Ovary (tissue), 9 donors: ENCODE data around the gene MYH8. TPM values are rescaled to one million over a fixed set of nuclear protein-coding genes. Genes with fewer than 3 reads are reported as not detected.

Experiments
- DNase-seq, 5 donors: peaks; one replicate each; pipeline ENCODE4 v3.0.0-alpha.2; 2019 to 2020
- H3K27ac ChIP-seq, 2 donors: fragments of 200-600 bp; one replicate each; pipeline versions ENCODE4 v1.5.1 to v1.8.0; 2019 to 2022
- H3K27me3 ChIP-seq: fragments of 200-600 bp; one replicate; pipeline ENCODE4 v1.8.0; 2022
- H3K36me3 ChIP-seq: fragments of 200-600 bp; sonication (generic); one replicate; pipeline ENCODE4 v1.5.1; 2019
- H3K4me1 ChIP-seq: one replicate; pipeline ENCODE4 v1.8.1; 2013; ENCODE audit warnings: mild to moderate bottlenecking, moderate library complexity; ENCODE audit not compliant: insufficient read depth
- H3K4me3 ChIP-seq: fragments of 200-600 bp; sonication (generic); one replicate; pipeline ENCODE4 v1.5.1; 2017
- H3K9me3 ChIP-seq, 2 donors: fragments of 200-600 bp in 1 of 2; sonication (generic) in 1 of 2; one replicate each; pipeline versions ENCODE4 v1.5.1 to v1.8.1; 2013 to 2019; ENCODE audit warnings: mild to moderate bottlenecking in 1 of 2, moderate library complexity in 1 of 2
- EP300 ChIP-seq: sonication (generic); formaldehyde crosslinking; IDR thresholded peaks from one replicate; pipeline ENCODE4 v1.6.1; 2017; ENCODE audit warnings: antibody characterized with exemption
- POLR2A ChIP-seq: fragments of 450-650 bp; IDR thresholded peaks from one replicate; pipeline ENCODE4 v1.6.1; 2017; ENCODE audit warnings: antibody characterized with exemption, mild to moderate bottlenecking, moderate library complexity
- WGBS, 3 donors: extraction: QIAGEN DNeasy Blood & Tissue Kit in 1 of 3; methylation state at CpG; one replicate each; pipeline versions ENCODE4 v1.1.5 to v1.1.7; 2013 to 2017; 5-methylcytosine and 5-hydroxymethylcytosine counted together
- intact Hi-C, 4 donors: fragments of 100-400 bp; cut with DNase I; formaldehyde crosslinking; loops; one replicate each; pipeline versions ENCODE4 v1.11.0 to v1.15.1; 2022 to 2023
- polyA plus RNA-seq, 2 donors: library from polyadenylated mRNA; stranded (reverse); fragments of 200-250 nt in 1 of 2; fragments of 350-450 nt in 1 of 2; fragmentation: Illumina TruSeq in 1 of 2; extraction: RNeasy Lipid Tissue Mini Kit (QIAGEN cat#74804) in 1 of 2; gene quantifications; one replicate each; pipeline ENCODE4 v1.2.3, GENCODE V29; 2013 to 2014
- total RNA-seq, 7 donors: library from RNA; depleted of rRNA in 2 of 7; stranded (reverse); fragments of >200 nt in 2 of 7; fragmentation: NEBNext Ultra II Directional in 3 of 7; extraction: Animal tissue kit (Norgen Biotek cat#: 25700) in 3 of 7; gene quantifications; one replicate each; pipeline versions ENCODE4 v1.1.0 to v1.2.4, GENCODE V29; 2016 to 2023
- TF ChIP-seq, protein P1 (sequence below), 3 donors: fragments of 450-650 bp in 2 of 3; fragments of 200-600 bp in 1 of 3; IDR thresholded peaks; one replicate each; pipeline versions ENCODE4 v1.5.1 to v1.8.0; 2016 to 2022; ENCODE audit warnings: antibody characterized with exemption in 3 of 3, mild to moderate bottlenecking in 1 of 3
- donor health status: DM: no; HTN: no; CAD: no; lungs with moderate emphysema.
- donor health status: DM: no; HTN: no; CAD: no.
- donor health status: Bipolar disorder and iron deficiency.
- donor health status: DM: yes; HTN: yes; CAD: no.
- donor health status: DM: no; HTN: no; CAD: no.
- donor health status: DM: yes; HTN: yes; CAD: no.

MYH8 gene
- total and polyA plus RNA-seq, 9 donors, result not detected

DNA sequence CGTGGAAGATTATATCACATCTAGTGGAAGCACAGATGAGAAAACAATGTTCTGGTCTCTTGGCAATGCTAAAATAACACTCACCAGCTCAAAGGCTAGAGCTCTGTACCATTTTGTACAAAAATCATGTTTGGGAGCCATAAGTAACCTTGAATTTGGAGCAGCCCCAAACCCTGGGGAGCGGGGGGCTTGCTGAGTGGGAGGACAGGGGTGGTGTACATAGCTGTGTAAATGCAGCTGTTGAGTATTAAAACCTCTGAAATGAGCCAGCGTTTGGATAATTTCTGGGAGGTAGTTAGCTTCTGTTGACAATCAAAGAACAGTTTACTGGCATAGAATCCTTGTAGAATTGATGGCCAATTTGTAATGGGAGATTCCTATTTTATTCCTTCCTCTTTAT is 4.3 kb downstream of the MYH8 start:
- Histone ChIP-seq H3K9me3 (no peaks in the 10 kb centered on the region), H3K4me1 (no peaks in the 10 kb centered on the region), H3K27me3 (no peaks in the 10 kb centered on the region), H3K4me3 (no peak overlapping the region), H3K36me3 (no peaks in the 10 kb centered on the region), H3K27ac (no peak overlapping the region)
- DNase-seq, result peak in 2 of 5 donors; percentile 17 to 40
- intact Hi-C loops, result no loop called here
- 5 to 16% (median 8%) methylated on average over 3 of the region's 3 CpGs for WGBS, 3 donors
- TF ChIP-seq, protein P1, sequence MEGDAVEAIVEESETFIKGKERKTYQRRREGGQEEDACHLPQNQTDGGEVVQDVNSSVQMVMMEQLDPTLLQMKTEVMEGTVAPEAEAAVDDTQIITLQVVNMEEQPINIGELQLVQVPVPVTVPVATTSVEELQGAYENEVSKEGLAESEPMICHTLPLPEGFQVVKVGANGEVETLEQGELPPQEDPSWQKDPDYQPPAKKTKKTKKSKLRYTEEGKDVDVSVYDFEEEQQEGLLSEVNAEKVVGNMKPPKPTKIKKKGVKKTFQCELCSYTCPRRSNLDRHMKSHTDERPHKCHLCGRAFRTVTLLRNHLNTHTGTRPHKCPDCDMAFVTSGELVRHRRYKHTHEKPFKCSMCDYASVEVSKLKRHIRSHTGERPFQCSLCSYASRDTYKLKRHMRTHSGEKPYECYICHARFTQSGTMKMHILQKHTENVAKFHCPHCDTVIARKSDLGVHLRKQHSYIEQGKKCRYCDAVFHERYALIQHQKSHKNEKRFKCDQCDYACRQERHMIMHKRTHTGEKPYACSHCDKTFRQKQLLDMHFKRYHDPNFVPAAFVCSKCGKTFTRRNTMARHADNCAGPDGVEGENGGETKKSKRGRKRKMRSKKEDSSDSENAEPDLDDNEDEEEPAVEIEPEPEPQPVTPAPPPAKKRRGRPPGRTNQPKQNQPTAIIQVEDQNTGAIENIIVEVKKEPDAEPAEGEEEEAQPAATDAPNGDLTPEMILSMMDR (IDR thresholded peaks at IDR 0.05), result no peak
- TF ChIP-seq EP300 (no peak), POLR2A (no peak)

DNA sequence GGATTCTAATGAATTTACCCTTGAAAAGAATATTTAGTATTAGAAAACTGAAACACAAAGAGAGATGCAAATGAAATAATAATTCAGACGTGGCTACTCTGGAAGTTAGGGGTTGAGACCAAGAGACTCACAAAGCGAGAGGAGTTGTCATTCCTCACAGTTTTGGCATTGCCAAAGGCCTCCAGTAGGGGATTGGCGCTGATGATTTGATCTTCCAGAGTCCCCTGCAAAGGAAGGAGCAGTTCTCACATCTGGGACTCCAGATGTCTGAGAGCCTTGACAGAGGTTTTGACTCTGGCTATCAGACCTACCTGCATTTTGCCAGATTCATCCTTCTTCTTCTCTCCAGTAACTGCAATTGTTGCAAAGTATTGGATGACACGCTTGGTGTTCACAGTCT is 6.6 kb downstream of the MYH8 start:
- Histone ChIP-seq H3K9me3 (no peaks in the 10 kb centered on the region), H3K27ac (no peak overlapping the region), H3K4me3 (no peak overlapping the region), H3K4me1 (no peaks in the 10 kb centered on the region), H3K27me3 (no peaks in the 10 kb centered on the region), H3K36me3 (no peaks in the 10 kb centered on the region)
- TF ChIP-seq POLR2A (no peak), EP300 (no peak)
- TF ChIP-seq, protein P1 (IDR thresholded peaks at IDR 0.05), result no peak
- no peak for DNase-seq
- intact Hi-C loops, result no loop called here
- WGBS, 3 donors, result 82 to 88% (median 84%) methylated on average over 4 of the region's 4 CpGs

GRCh38 chr17:10403589-10403988 is 18.2 kb downstream of the MYH8 start:
- Histone ChIP-seq H3K36me3 (no peaks in the 10 kb centered on the region), H3K27ac (no peak overlapping the region)
- intact Hi-C loops, result no loop called here

GRCh38 chr17:10398352-10398751 is 23.4 kb downstream of the MYH8 start:
- H3K9me3 ChIP-seq, result no peaks in the 10 kb centered on the region
- TF ChIP-seq POLR2A (no peak), EP300 (no peak)
- TF ChIP-seq, protein P1 (IDR thresholded peaks at IDR 0.05), result no peak
- 85 to 93% (median 85%) methylated on average over 9 of the region's 9 CpGs for WGBS, 3 donors
- intact Hi-C loops, result no loop called here
- H3K4me1 ChIP-seq, result no peaks in the 10 kb centered on the region
- no peak overlapping the region for H3K27ac ChIP-seq
- no peaks in the 10 kb centered on the region for H3K27me3 ChIP-seq
- H3K36me3 ChIP-seq, result no peaks in the 10 kb centered on the region
- no peak for DNase-seq
- H3K4me3 ChIP-seq, result no peak overlapping the region

More at GRCh38 chr17:10403589-10403988, 18.2 kb downstream of the MYH8 start:
- H3K4me1 ChIP-seq, result no peaks in the 10 kb centered on the region
- DNase-seq, result no peak
- TF ChIP-seq, protein P1 (IDR thresholded peaks at IDR 0.05), result no peak
- H3K9me3 ChIP-seq, result no peaks in the 10 kb centered on the region
- no peaks in the 10 kb centered on the region for H3K27me3 ChIP-seq
- H3K4me3 ChIP-seq, result no peak overlapping the region
